ENCODE measurements around the gene GPR108. TPM values are rescaled to one million over a fixed set of nuclear protein-coding genes. Genes with fewer than 3 reads are reported as not detected.

GPR108 gene
- total RNA-seq, 1 donor from 2014 or later = 87.7 TPM

GRCh38 chr19:6712692-6713670 lies 24.4 kb downstream of the GPR108 start:
- no peak overlapping the region for H3K4me3 ChIP-seq (ENCODE audit: low read depth, low read length)
- FAIRE-seq (no peak), DNase-seq (ENCODE audit: low read depth) (no peak)
- TF ChIP-seq CTCF (IDR thresholded peaks at IDR 0.05; ENCODE audit: insufficient read depth, low read length, severe bottlenecking) = no peak
- no peaks in the 10 kb centered on the region for H3K36me3 ChIP-seq (ENCODE audit: control insufficient read depth, insufficient read depth, low read length)
- H3K27me3 ChIP-seq (ENCODE audit: control insufficient read depth, insufficient read depth, low read length) = no peaks in the 10 kb centered on the region

GRCh38 chr19:6712231-6712630 lies 25.1 kb downstream of the GPR108 start:
- FAIRE-seq = no peak
- H3K4me3 ChIP-seq (ENCODE audit: low read depth, low read length) = no peak overlapping the region

GRCh38 chr19:6711605-6712004 lies 25.8 kb downstream of the GPR108 start:
- no peaks in the 10 kb centered on the region for H3K27me3 ChIP-seq (ENCODE audit: control insufficient read depth, insufficient read depth, low read length)
- no peak for TF ChIP-seq CTCF (IDR thresholded peaks at IDR 0.05; ENCODE audit: insufficient read depth, low read length, severe bottlenecking)
- H3K36me3 ChIP-seq (ENCODE audit: control insufficient read depth, insufficient read depth, low read length) = no peaks in the 10 kb centered on the region
- no peak overlapping the region for H3K4me3 ChIP-seq (ENCODE audit: low read depth, low read length)
- DNase-seq (ENCODE audit: low read depth) (no peak), FAIRE-seq (no peak)

More at GRCh38 chr19:6712231-6712630, 25.1 kb downstream of the GPR108 start:
- DNase-seq (ENCODE audit: low read depth) = no peak
- H3K27me3 ChIP-seq (ENCODE audit: control insufficient read depth, insufficient read depth, low read length) = no peaks in the 10 kb centered on the region
- H3K36me3 ChIP-seq (ENCODE audit: control insufficient read depth, insufficient read depth, low read length) = no peaks in the 10 kb centered on the region
- no peak for TF ChIP-seq CTCF (IDR thresholded peaks at IDR 0.05; ENCODE audit: insufficient read depth, low read length, severe bottlenecking)

- H3K36me3 ChIP-seq (ENCODE audit: control insufficient read depth, insufficient read depth, low read length) = no peaks in the 10 kb centered on the region
- DNase-seq (ENCODE audit: low read depth) = no peak
- no peak for TF ChIP-seq CTCF (IDR thresholded peaks at IDR 0.05; ENCODE audit: insufficient read depth, low read length, severe bottlenecking)
Measured at GRCh38 chr19:6711078-6711361, 26.4 kb downstream of the GPR108 start.

GRCh38 chr19:6710273-6711077 lies 26.9 kb downstream of the GPR108 start:
- DNase-seq (ENCODE audit: low read depth) = no peak
- H3K27me3 ChIP-seq (ENCODE audit: control insufficient read depth, insufficient read depth, low read length) = no peaks in the 10 kb centered on the region
- FAIRE-seq = no peak
- H3K4me3 ChIP-seq (ENCODE audit: low read depth, low read length) = no peak overlapping the region
- TF ChIP-seq CTCF (IDR thresholded peaks at IDR 0.05; ENCODE audit: insufficient read depth, low read length, severe bottlenecking) = no peak
- H3K36me3 ChIP-seq (ENCODE audit: control insufficient read depth, insufficient read depth, low read length) = no peaks in the 10 kb centered on the region

More at GRCh38 chr19:6711078-6711361, 26.4 kb downstream of the GPR108 start:
- Histone ChIP-seq H3K4me3 (ENCODE audit: low read depth, low read length) (no peak overlapping the region), H3K27me3 (ENCODE audit: control insufficient read depth, insufficient read depth, low read length) (no peaks in the 10 kb centered on the region)
- no peak for FAIRE-seq
